ENCODE measurements around the gene ASGR2.
"Not testable (repeated sequence)": the region's sequence is repeated elsewhere in the genome, so short reads cannot be mapped to it uniquely, and the experiment has no call there.

Gene ASGR2

DNA sequence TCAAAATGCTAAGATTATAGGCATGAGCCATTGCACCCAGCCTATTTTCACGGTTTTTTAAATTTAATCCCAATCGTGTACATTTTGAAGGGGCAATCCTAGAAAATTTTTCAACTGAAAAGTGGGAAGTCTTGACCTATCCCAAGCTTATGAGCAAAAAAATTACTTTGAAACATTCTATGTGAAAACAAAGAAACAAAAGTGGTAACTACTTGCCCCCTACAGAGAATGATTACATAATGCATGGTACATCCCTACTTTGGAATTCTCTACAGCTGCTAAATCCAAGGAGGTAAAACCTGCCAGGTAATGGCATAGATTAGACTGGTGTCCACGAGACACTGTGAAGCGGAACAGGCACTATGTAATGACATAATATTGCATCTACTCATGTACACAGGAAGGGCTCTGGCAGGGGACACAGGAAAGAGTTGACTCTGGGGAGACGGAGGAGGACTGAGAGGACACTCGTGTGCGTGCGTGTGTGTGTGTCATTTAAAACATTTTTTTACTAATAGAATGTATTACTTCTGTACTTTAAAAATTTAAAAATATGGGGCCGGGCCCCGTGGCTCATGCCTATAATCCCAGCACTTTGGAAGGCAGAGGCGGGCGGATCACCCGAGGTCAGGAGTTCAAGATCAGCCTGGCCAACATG lies 15.7 kb downstream of the ASGR2 start:
- DNase-seq (ENCODE audit: low read depth) = no peak

DNA sequence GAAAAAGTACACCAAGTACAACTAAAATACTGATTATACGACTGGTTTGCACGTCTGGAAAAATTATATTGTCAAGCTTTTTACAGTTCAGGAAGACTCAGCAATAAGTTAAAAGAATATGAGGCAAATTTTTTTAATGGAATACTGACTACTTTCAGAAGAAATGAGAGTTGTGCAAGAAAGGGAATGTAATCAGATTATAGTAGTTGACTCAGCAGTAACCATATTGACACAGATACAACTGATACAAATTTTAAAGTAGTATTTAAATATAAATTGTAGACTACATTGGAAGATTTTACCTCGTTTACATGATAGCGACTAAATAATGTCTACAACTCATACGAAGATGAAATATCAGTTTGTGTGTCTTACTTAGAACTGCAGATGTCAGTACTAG lies 16.7 kb downstream of the ASGR2 start:
- DNase-seq (ENCODE audit: low read depth) = no peak

DNA sequence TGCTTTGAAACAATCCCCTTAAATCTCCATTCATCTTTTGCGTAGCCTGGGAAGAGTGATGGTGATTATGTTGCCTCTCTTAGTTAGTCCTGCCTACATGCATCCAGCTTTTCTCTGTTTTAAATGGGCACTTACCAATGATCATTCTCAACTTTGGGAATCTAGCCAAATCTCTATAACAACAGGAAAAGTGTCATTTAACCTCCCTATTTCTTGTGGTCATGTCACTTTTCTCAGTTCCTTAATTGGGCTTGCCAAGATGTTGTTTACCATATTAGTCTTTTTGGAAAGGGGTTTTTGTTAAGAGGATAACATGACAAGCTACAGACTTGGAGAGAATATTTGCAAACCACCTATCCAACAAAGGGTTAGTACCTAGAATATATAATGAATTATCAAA lies 19.0 kb downstream of the ASGR2 start:
- no peak for DNase-seq (ENCODE audit: low read depth)

GRCh38 chr17:7094652-7095019 lies 20.0 kb downstream of the ASGR2 start:
- DNase-seq (ENCODE audit: low read depth) = no peak

GRCh38 chr17:7091311-7092005 lies 23.2 kb downstream of the ASGR2 start:
- DNase-seq (ENCODE audit: low read depth) = not testable (repeated sequence)

GRCh38 chr17:7089570-7089969 lies 25.1 kb downstream of the ASGR2 start:
- DNase-seq (ENCODE audit: low read depth) = not testable (repeated sequence)

- DNase-seq (ENCODE audit: low read depth) = not testable (repeated sequence)
Observed at GRCh38 chr17:7088442-7088841, 26.2 kb downstream of the ASGR2 start.

DNA sequence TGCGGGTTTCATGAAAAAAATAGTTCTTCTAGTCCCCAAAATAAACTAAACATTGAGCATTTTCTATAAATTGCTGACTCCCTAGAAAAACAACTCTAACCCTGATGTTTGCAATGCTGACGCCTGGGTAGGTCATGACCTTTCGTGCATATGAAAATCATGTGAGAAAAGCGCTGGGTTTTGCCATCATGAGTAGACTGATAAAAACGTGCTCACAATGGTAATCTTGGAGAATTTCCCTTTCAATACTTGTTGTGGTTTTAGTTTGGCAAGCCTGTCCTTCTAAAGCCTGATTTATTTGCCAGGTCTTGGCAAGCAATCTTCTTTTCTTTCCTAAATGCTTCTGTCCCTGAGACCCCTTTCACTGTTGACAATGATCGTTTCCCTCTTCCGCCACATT lies 30.5 kb downstream of the ASGR2 start:
- no peak for DNase-seq (ENCODE audit: low read depth)

GRCh38 chr17:7083592-7083991 lies 31.0 kb downstream of the ASGR2 start:
- DNase-seq (ENCODE audit: low read depth) = no peak

DNA sequence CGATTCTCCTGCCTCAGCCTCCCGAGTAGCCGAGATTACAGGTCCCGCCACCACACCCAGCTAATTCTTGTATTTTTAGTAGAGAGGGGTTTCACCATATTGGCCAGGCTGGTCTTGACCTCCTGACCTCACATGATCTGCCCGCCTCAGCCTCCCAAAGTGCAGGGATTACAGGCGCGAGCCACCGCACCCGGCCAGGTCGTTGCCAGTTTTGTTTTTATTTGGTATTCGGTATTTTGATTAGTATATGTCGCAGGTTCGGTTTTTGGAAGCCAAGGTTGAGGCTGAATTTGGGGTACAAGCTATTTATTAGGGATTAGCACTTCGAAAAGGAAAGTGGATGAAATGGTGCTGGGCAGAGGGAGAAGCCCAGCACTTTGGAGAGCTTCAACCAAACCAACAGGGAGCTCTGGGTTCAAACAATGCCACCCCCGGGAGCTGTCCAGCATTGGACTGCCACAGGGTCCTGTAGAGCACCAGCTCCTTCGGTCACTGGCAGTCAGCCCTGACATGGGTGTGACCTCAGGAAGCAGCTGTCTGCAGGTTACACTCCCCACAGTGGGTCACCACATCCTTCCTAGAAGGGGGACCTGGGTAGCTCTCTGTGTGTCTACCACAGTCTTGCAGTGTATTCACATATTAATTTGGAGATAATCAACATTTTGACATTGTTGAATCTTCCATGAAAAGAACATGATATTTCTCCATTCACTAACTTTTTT lies 33.1 kb downstream of the ASGR2 start:
- DNase-seq (ENCODE audit: low read depth) = peak; percentile 12

- no peak for DNase-seq (ENCODE audit: low read depth)
Observed at GRCh38 chr17:7080456-7081041, 34.1 kb downstream of the ASGR2 start.

DNA sequence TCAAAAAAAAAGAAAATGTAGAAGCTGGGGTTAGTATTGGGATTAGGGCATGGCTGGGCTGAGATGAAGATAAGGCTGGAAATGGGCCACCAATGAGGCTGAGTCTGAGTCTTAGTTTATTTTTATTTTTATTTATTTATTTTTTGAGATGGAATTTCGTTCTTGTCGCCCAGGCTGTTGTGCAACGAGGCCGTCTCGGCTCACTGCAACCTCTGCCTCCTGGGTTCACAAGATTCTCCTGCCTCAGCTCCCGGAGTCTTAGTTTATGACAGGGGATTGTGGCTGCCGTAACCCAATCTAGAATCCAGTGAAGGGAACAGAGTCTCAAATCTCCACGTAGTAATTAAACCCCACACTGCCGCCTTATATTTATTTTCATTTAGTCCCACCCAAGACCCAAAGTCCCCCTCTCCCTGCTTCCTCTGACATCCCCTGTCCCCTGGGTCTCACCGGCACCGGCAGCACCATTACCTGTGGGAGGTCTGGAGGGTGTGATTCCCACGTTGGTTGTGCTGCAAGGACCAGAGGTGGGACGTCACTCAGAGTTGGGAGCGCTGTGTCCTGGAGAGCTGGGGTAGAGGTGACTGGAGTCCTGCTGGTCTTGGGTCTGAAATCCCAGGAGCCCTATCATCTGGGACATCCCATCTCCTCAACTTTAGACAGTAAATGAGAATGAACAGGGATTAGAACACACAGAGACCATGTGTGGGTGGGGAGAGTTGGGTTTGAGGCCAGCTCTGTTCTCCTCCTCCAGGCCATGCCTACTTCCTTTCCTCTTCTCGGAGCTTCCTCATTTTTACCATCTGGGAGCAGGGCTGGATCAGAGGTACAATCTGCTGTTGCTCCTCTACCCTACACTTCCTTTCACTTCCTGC lies 34.8 kb downstream of the ASGR2 start, which contains the start of gene CLEC10A:
TSS of gene CLEC10A (minus strand) at position 671 of the 875 bp plus-strand sequence. CDS start 1,439 bp downstream, outside the sequence.
- DNase-seq (ENCODE audit: low read depth) = no peak

DNA sequence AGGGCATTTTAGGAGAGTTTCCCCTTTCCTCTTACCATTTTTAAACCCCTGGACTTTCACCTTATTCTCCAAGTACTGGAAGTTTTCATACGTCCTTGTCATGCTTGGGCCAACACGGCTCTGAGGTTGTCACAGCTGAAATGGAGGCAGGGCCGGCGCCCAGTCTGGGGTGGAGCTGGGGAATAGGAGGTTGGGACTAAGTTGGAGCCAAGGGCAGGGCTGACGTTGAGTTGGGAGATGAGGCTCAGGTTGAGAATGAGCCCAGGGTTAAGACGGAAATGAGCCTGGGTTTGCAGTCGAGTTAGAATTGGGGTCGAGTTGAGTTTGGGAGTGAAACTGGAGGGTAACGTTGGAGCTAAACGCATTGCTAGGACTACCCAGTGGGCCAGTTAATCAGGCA lies 35.9 kb downstream of the ASGR2 start:
- no peak for DNase-seq (ENCODE audit: low read depth)

DNA sequence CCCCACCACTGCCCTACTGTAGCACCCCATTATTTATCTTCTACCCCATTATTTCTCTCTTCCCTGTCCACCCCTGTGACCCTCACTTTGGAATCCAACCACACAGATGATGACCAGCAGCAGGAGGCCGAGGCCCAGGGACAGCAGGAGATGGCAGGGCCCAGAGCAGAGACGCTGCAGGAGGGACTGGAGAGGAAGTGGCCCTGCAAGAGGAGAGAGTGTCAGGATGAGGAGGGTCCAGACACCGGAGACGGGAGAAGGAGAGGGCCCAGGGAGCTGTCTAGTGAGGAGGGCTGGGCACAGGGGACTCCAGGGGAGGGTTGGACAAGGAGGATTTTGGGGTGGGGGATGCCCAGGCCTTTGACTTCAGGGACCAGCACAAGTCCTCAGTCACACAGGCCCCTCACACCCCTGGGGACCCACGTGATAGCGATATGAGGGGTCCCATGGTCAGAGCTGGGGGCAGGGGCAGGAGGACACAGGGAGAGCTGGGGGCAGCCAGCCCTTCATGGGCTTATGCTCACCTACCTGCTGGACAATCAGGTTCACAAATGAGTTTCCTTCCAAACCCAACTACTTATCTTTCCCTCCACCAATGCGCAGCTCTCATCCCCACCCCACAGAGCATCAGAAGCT lies 36.6 kb downstream of the ASGR2 start:
- no peak for DNase-seq (ENCODE audit: low read depth)

- no peak for DNase-seq (ENCODE audit: low read depth)
Observed at GRCh38 chr17:7074931-7075330, 39.7 kb downstream of the ASGR2 start.

DNA sequence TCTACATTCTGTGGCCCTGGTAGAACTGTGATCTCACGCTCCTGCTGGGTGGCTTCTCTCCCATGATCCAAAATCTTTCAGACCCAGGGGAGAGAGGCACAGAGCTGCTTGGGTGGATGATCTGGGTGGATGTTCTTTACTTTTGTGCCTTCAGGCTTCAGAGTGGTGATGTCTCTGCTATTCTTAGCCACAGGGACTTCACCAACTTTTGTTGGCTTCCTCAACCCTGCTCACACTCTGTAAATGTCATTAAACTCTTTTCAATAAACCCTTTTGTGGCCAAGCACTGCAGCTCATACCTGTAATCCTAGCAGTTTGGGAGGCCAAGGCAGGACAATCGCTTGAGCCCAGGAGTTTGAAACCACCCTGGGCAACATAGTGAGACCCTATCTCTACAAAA lies 42.2 kb downstream of the ASGR2 start:
- DNase-seq (ENCODE audit: low read depth) = no peak

DNA sequence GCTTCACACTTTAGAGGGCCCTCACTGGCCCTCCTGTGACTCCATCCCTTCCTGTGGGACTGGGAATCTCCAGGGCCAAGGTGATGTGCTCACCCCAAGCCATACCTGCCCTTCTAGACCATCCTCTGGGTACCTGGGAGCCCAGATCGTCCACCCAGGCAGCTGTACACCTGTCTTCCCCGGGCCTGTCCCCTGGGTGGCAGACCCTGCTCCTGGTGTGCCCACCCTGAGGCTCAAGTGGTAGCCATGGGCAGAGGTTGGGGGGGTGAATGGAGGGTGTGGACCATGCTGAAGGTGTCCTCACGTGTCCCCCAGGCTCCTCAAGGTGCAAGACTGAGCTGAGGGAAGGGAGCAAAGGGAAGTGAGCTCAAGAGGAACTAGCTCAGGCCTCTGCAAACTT lies 43.9 kb downstream of the ASGR2 start:
- DNase-seq (ENCODE audit: low read depth) = no peak

GRCh38 chr17:7068268-7068667 lies 46.4 kb downstream of the ASGR2 start:
- DNase-seq (ENCODE audit: low read depth) = no peak

- no peak for DNase-seq (ENCODE audit: low read depth)
Observed at GRCh38 chr17:7067198-7067597, 47.4 kb downstream of the ASGR2 start.

GRCh38 chr17:7064261-7064660 lies 50.4 kb downstream of the ASGR2 start:
- no peak for DNase-seq (ENCODE audit: low read depth)

GRCh38 chr17:7063518-7064094 lies 51.0 kb downstream of the ASGR2 start:
- DNase-seq (ENCODE audit: low read depth) = no peak

Measured in activated gamma-delta T cell treated with anti-CD3 and anti-CD28 coated beads, Interleukin-2, amount 50 U/mL, for 16 hours (primary cell).